ENCODE measurements around the gene NRBF2.

Gene NRBF2

DNA sequence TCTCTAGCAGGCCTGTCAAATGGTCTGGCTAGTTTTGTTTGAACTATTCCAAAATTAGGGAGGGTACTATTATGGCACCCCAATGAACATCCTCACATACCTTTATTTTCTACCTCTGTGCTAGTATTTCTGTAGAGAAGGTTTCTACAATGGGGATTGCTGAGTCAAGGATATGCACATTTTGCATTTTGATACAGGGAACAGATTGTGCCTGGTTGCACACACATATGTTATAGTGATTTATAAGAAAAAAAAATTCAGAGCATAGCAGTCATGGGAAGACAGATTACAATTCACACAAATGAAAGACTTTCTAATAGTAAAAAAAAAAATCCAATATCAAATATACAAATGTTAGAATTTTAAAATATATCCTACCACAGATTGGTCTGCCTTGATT lies 14.1 kb upstream of the NRBF2 start:
- no peaks in the 10 kb centered on the region for H3K36me3 ChIP-seq (ENCODE audit: control insufficient read depth, insufficient read depth, low read length)
- no peaks in the 10 kb centered on the region for H3K9me3 ChIP-seq (ENCODE audit: control insufficient read depth, low read length)
- H3K9ac ChIP-seq, result no peak overlapping the region
- no peak overlapping the region for H3K4me2 ChIP-seq (ENCODE audit: low read length)
- no peak overlapping the region for H3K27ac ChIP-seq
- no peak overlapping the region for H2AFZ ChIP-seq
- H3K4me1 ChIP-seq, result peaks cover 3% of the 10 kb centered on the region
- no peaks in the 10 kb centered on the region for H3K27me3 ChIP-seq (ENCODE audit: control insufficient read depth, insufficient read depth, low read length)
- no peak overlapping the region for H3K4me3 ChIP-seq (ENCODE audit: low read depth, low read length)
- H3K79me2 ChIP-seq, result no peaks in the 10 kb centered on the region
- TF ChIP-seq, protein P1, sequence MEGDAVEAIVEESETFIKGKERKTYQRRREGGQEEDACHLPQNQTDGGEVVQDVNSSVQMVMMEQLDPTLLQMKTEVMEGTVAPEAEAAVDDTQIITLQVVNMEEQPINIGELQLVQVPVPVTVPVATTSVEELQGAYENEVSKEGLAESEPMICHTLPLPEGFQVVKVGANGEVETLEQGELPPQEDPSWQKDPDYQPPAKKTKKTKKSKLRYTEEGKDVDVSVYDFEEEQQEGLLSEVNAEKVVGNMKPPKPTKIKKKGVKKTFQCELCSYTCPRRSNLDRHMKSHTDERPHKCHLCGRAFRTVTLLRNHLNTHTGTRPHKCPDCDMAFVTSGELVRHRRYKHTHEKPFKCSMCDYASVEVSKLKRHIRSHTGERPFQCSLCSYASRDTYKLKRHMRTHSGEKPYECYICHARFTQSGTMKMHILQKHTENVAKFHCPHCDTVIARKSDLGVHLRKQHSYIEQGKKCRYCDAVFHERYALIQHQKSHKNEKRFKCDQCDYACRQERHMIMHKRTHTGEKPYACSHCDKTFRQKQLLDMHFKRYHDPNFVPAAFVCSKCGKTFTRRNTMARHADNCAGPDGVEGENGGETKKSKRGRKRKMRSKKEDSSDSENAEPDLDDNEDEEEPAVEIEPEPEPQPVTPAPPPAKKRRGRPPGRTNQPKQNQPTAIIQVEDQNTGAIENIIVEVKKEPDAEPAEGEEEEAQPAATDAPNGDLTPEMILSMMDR (IDR thresholded peaks at IDR 0.05), result no peak

DNA sequence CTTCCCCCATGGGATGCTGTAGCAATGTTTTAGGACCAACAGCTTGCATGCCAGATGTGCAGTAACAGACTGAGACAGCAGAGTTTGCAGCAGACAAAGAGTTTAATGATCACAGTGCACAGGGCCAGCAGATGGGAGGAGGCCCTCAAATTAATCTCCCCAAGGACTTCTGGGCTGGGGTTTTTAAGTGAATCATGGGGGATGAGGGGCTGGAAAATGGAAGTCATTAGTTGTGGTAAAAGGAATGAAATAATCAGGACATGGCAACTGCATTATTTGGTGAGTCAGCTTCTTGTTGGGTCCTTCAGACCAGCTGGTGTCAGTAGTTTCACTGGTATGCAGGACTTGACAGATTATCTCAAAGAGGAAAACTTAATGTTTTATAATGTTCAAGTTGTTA lies 12.6 kb upstream of the NRBF2 start:
- H3K4me1 ChIP-seq, result no peaks in the 10 kb centered on the region
- TF ChIP-seq, protein P1 (IDR thresholded peaks at IDR 0.05), result no peak
- H3K27me3 ChIP-seq (ENCODE audit: control insufficient read depth, insufficient read depth, low read length), result no peaks in the 10 kb centered on the region
- no peak overlapping the region for H3K4me2 ChIP-seq (ENCODE audit: low read length)
- H3K27ac ChIP-seq, result no peak overlapping the region
- no peaks in the 10 kb centered on the region for H3K79me2 ChIP-seq
- H3K9ac ChIP-seq, result no peak overlapping the region
- H3K36me3 ChIP-seq (ENCODE audit: control insufficient read depth, insufficient read depth, low read length), result no peaks in the 10 kb centered on the region
- no peak overlapping the region for H3K4me3 ChIP-seq (ENCODE audit: low read depth, low read length)
- H2AFZ ChIP-seq, result no peak overlapping the region
- no peaks in the 10 kb centered on the region for H3K9me3 ChIP-seq (ENCODE audit: control insufficient read depth, low read length)

DNA sequence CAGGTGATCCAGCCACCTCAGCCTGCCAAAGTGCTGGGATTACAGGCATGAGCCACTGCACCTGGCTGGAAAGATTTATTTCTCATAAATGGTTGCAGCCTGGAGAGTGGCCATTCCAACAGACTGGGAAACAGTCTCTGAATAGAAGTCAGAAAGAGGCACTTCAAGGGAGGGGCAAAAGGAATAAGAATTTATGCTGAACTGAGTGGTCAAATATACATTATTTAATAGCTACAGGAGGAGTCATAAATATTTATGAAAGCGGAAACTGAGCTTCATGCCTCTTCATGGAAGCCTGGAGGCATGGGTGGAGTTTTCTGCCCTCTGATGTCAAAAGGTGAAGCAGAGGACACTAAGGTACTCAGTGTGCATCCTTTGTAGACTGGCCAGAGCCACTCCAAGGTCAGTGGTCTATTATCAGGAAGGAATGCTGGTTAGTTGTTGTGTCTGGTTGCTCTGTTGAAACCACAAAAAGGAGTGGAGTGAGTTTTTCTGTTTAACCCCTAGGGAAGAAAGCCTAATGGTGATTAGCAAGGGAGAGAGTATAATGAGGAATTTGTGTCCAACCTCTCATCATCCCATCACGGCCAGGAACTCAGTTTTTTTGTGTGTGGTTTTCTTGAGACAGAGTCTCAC lies 9.3 kb upstream of the NRBF2 start:
- Histone ChIP-seq H3K4me3 (ENCODE audit: low read depth, low read length) (no peak overlapping the region), H3K27ac (no peak overlapping the region), H3K79me2 (no peaks in the 10 kb centered on the region), H3K9ac (no peak overlapping the region), H3K9me3 (ENCODE audit: control insufficient read depth, low read length) (no peaks in the 10 kb centered on the region), H2AFZ (no peak overlapping the region), H3K27me3 (ENCODE audit: control insufficient read depth, insufficient read depth, low read length) (no peaks in the 10 kb centered on the region), H3K4me2 (ENCODE audit: low read length) (no peak overlapping the region), H3K4me1 (no peaks in the 10 kb centered on the region), H3K36me3 (ENCODE audit: control insufficient read depth, insufficient read depth, low read length) (no peaks in the 10 kb centered on the region)
- TF ChIP-seq, protein P1 (IDR thresholded peaks at IDR 0.05), result no peak

DNA sequence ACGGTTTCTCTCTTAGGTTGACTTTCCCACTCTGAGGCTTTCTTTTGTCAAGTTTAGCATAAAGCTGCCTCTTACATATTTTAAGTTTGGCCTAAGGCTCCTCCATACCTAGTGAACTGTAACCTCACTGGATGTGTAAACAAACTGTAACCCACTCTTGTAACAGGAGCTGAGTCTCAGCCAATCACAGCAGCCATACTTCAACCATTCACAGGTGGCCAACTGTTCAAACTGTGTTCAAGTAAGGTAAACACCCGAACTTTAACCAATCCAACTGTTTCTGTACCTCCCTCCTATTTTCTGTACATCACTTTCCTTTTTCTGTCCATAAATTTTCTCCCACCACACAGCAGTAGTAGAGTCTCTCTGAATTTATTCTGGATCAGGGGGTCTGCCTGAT lies 7.7 kb upstream of the NRBF2 start:
- Histone ChIP-seq H3K4me3 (ENCODE audit: low read depth, low read length) (no peak overlapping the region), H3K27ac (no peak overlapping the region), H3K4me1 (no peaks in the 10 kb centered on the region), H3K79me2 (no peaks in the 10 kb centered on the region), H3K4me2 (ENCODE audit: low read length) (no peak overlapping the region), H2AFZ (no peak overlapping the region), H3K9ac (no peak overlapping the region), H3K9me3 (ENCODE audit: control insufficient read depth, low read length) (no peaks in the 10 kb centered on the region), H3K36me3 (ENCODE audit: control insufficient read depth, insufficient read depth, low read length) (no peaks in the 10 kb centered on the region), H3K27me3 (ENCODE audit: control insufficient read depth, insufficient read depth, low read length) (no peaks in the 10 kb centered on the region)
- TF ChIP-seq, protein P1 (IDR thresholded peaks at IDR 0.05), result no peak

DNA sequence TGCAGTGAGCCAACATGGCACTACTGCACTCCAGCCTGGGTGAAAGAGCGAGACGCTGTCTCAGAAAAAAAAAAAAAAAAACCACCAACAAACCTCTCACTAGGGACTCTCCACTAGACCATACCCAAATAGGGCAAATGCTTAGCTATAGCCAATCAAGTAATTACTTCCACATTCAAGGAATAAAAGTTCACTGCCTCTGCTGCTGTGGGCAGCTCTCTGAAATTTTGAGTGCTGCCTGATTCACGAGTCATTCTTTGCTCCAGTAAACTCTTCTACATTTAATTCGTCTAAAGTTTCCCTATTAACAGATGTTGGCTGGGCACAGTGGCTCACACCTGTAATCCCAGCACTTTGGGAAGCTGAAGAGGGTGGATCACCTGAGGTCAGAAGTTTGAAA lies 4.7 kb upstream of the NRBF2 start:
- H3K79me2 ChIP-seq, result peaks cover 3% of the 10 kb centered on the region
- TF ChIP-seq, protein P1 (IDR thresholded peaks at IDR 0.05), result no peak
- no peak overlapping the region for H3K9ac ChIP-seq
- H3K27me3 ChIP-seq (ENCODE audit: control insufficient read depth, insufficient read depth, low read length), result no peaks in the 10 kb centered on the region
- no peak overlapping the region for H3K4me2 ChIP-seq (ENCODE audit: low read length)
- no peaks in the 10 kb centered on the region for H3K36me3 ChIP-seq (ENCODE audit: control insufficient read depth, insufficient read depth, low read length)
- no peak overlapping the region for H3K27ac ChIP-seq
- no peak overlapping the region for H3K4me3 ChIP-seq (ENCODE audit: low read depth, low read length)
- no peaks in the 10 kb centered on the region for H3K9me3 ChIP-seq (ENCODE audit: control insufficient read depth, low read length)
- no peaks in the 10 kb centered on the region for H3K4me1 ChIP-seq
- H2AFZ ChIP-seq, result no peak overlapping the region
